ENCODE data around the gene CATSPER4.

- TF ChIP-seq POLR2A (IDR thresholded peaks at IDR 0.05) = no peak
- TF ChIP-seq, protein P1, sequence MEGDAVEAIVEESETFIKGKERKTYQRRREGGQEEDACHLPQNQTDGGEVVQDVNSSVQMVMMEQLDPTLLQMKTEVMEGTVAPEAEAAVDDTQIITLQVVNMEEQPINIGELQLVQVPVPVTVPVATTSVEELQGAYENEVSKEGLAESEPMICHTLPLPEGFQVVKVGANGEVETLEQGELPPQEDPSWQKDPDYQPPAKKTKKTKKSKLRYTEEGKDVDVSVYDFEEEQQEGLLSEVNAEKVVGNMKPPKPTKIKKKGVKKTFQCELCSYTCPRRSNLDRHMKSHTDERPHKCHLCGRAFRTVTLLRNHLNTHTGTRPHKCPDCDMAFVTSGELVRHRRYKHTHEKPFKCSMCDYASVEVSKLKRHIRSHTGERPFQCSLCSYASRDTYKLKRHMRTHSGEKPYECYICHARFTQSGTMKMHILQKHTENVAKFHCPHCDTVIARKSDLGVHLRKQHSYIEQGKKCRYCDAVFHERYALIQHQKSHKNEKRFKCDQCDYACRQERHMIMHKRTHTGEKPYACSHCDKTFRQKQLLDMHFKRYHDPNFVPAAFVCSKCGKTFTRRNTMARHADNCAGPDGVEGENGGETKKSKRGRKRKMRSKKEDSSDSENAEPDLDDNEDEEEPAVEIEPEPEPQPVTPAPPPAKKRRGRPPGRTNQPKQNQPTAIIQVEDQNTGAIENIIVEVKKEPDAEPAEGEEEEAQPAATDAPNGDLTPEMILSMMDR (IDR thresholded peaks at IDR 0.05) = no peak
- no peak for TF ChIP-seq POLR2AphosphoS5 (IDR thresholded peaks at IDR 0.05; ENCODE audit: insufficient read depth in 1 of 2, low read depth in 1 of 2)
Observed at GRCh38 chr1:26225033-26225831, 34.8 kb downstream of the CATSPER4 start.

All from vagina (tissue), 2 donors.